Neural cell (in vitro differentiated cells): ENCODE data around the gene ADISSP. TPM values are rescaled to one million over a fixed set of nuclear protein-coding genes. Genes with fewer than 3 reads are reported as not detected.

ENCODE experiments used
- H2AFZ ChIP-seq: fragments of 200-600, 300-800 bp; sonication (generic), shearing (Covaris generic); 2 replicates; pipeline ENCODE4 v1.6.0; 2014; ENCODE audit warnings: low read depth, mild to moderate bottlenecking, antibody characterized with exemption, low read length, moderate library complexity
- H3F3A ChIP-seq: fragments of 200-600 bp; shearing (Covaris generic); 2 replicates; pipeline ENCODE4 v1.6.1; 2016; ENCODE audit warnings: mild to moderate bottlenecking, moderate library complexity, mixed read lengths, antibody characterized with exemption, low read length; ENCODE audit not compliant: insufficient read depth, poor library complexity, severe bottlenecking
- H3K27ac ChIP-seq: fragments of 200-600, 300-800 bp; sonication (generic), shearing (Covaris generic); 2 replicates; pipeline ENCODE4 v1.5.1; 2014; ENCODE audit warnings: mild to moderate bottlenecking, low read length, moderate library complexity
- H3K27me3 ChIP-seq: fragments of 300-800, 200-600 bp; sonication (generic), shearing (Covaris generic); 2 replicates; pipeline ENCODE4 v1.6.0; 2014; ENCODE audit warnings: mild to moderate bottlenecking, low read depth, low read length, moderate library complexity; ENCODE audit not compliant: insufficient read depth
- H3K36me3 ChIP-seq: fragments of 300-800, 200-600 bp; sonication (generic), shearing (Covaris generic); 2 replicates; pipeline ENCODE4 v1.5.1; 2014; ENCODE audit warnings: mild to moderate bottlenecking, antibody characterized with exemption, low read length, moderate library complexity; ENCODE audit not compliant: insufficient read depth
- H3K4me2 ChIP-seq: fragments of 300-800, 200-600 bp; sonication (generic), shearing (Covaris generic); 2 replicates; pipeline ENCODE4 v1.6.0; 2014; ENCODE audit warnings: mild to moderate bottlenecking, low read length
- H3K4me3 ChIP-seq: fragments of 300-800, 200-600 bp; sonication (generic), shearing (Covaris generic); 2 replicates; pipeline ENCODE4 v1.5.1; 2014; ENCODE audit warnings: mild to moderate bottlenecking, low read length, moderate library complexity
- H3K79me2 ChIP-seq: fragments of 200-600 bp; shearing (Covaris generic); replicated peaks from 2 replicates; pipeline ENCODE4 v1.6.0; 2014; ENCODE audit warnings: mild to moderate bottlenecking, low read length, moderate library complexity; ENCODE audit not compliant: insufficient read depth
- H3K9ac ChIP-seq: fragments of 300-800, 200-600 bp; sonication (generic), shearing (Covaris generic); 2 replicates; pipeline ENCODE4 v1.6.1; 2016; ENCODE audit warnings: mild to moderate bottlenecking, low read length, mixed read lengths
- H3K9me2 ChIP-seq: fragments of 200-600 bp; shearing (Covaris generic); 2 replicates; pipeline ENCODE4 v1.6.1; 2016; ENCODE audit warnings: mild to moderate bottlenecking, low read length, mixed read lengths; ENCODE audit not compliant: insufficient read depth
- H3K9me3 ChIP-seq: fragments of 200-600, 300-800 bp; sonication (generic), shearing (Covaris generic); 2 replicates; pipeline ENCODE4 v1.6.1; 2016; ENCODE audit warnings: mild to moderate bottlenecking, mixed run types, low read length, moderate library complexity, mixed read lengths
- H4K20me1 ChIP-seq: fragments of 200-600 bp; shearing (Covaris generic); 2 replicates; pipeline ENCODE4 v1.6.1; 2016; ENCODE audit warnings: mild to moderate bottlenecking, mixed run types; ENCODE audit not compliant: insufficient read depth
- EP300 ChIP-seq: fragments of 450-650 bp; conservative IDR thresholded peaks from 2 replicates; pipeline ENCODE4 v1.6.1; 2014; ENCODE audit warnings: antibody characterized with exemption, mild to moderate bottlenecking, moderate library complexity; ENCODE audit not compliant: poor library complexity, severe bottlenecking
- EZH2 ChIP-seq: fragments of 200-600, 300-800 bp; shearing (Covaris generic), sonication (generic); IDR thresholded peaks from 2 replicates; pipeline ENCODE4 v1.6.1; 2014; ENCODE audit warnings: antibody characterized with exemption, low read length, borderline replicate concordance, mild to moderate bottlenecking; ENCODE audit not compliant: insufficient read depth, poor library complexity, severe bottlenecking
- MXI1 ChIP-seq: fragments of 450-650 bp; conservative IDR thresholded peaks from 2 replicates; pipeline ENCODE4 v1.6.1; 2014; ENCODE audit warnings: antibody characterized with exemption, mild to moderate bottlenecking; ENCODE audit not compliant: poor library complexity, severe bottlenecking
- POLR2AphosphoS5 ChIP-seq: IDR thresholded peaks from 2 replicates; pipeline ENCODE4 v1.6.1; 2012
- RAD21 ChIP-seq: fragments of 450-650 bp; conservative IDR thresholded peaks from 2 replicates; pipeline ENCODE4 v1.6.1; 2014; ENCODE audit warnings: antibody characterized with exemption, mild to moderate bottlenecking, moderate library complexity
- REST ChIP-seq: IDR thresholded peaks from 2 replicates; pipeline ENCODE4 v1.6.1; 2012; ENCODE audit warnings: borderline replicate concordance
- SMC3 ChIP-seq: fragments of 450-650 bp; conservative IDR thresholded peaks from 2 replicates; pipeline ENCODE4 v1.6.1; 2014; ENCODE audit warnings: antibody characterized with exemption, mild to moderate bottlenecking, moderate library complexity; ENCODE audit not compliant: poor library complexity
- TAF1 ChIP-seq: IDR thresholded peaks from 2 replicates; pipeline ENCODE4 v1.6.1; 2012; ENCODE audit warnings: low read depth
- polyA plus RNA-seq: library from polyadenylated mRNA; depleted of rRNA; stranded (reverse); fragments of >200 nt; gene quantifications from 2 replicates; pipeline ENCODE4 v1.2.3, GENCODE V29; 2014
- TF ChIP-seq, protein P1 (sequence below): fragments of 450-650 bp; IDR thresholded peaks from 2 replicates; pipeline ENCODE4 v1.5.1; 2014; ENCODE audit warnings: antibody characterized with exemption, mild to moderate bottlenecking, moderate library complexity; ENCODE audit not compliant: poor library complexity, severe bottlenecking

Gene ADISSP
- polyA plus RNA-seq, 1 donor from 2014 or later: 39.8 TPM

GRCh38 chr20:3803854-3804253, 36.3 kb upstream of the ADISSP start:
- H3K79me2 ChIP-seq: no peaks in the 10 kb centered on the region
- no peak overlapping the region for H2AFZ ChIP-seq
- H3K9ac ChIP-seq: no peak overlapping the region
- H3K36me3 ChIP-seq: no peaks in the 10 kb centered on the region
- H3K4me2 ChIP-seq: no peak overlapping the region
- H3K4me3 ChIP-seq: no peak overlapping the region
- no peak for TF ChIP-seq POLR2AphosphoS5
- no peak for TF ChIP-seq EZH2
- no peak for TF ChIP-seq SMC3
- no peak for TF ChIP-seq MXI1
- TF ChIP-seq EP300: no peak
- H4K20me1 ChIP-seq: no peaks in the 10 kb centered on the region
- H3K27ac ChIP-seq: no peak overlapping the region
- no peaks in the 10 kb centered on the region for H3F3A ChIP-seq
- H3K9me3 ChIP-seq: no peaks in the 10 kb centered on the region
- no peaks in the 10 kb centered on the region for H3K27me3 ChIP-seq
- no peaks in the 10 kb centered on the region for H3K9me2 ChIP-seq

- H3K4me2 ChIP-seq: no peak overlapping the region
- no peaks in the 10 kb centered on the region for H4K20me1 ChIP-seq
- H3K79me2 ChIP-seq: no peaks in the 10 kb centered on the region
- H3K4me3 ChIP-seq: no peak overlapping the region
- H3F3A ChIP-seq: no peaks in the 10 kb centered on the region
- H3K27me3 ChIP-seq: no peaks in the 10 kb centered on the region
- no peak overlapping the region for H2AFZ ChIP-seq
- H3K27ac ChIP-seq: no peak overlapping the region
- no peaks in the 10 kb centered on the region for H3K9me2 ChIP-seq
- no peaks in the 10 kb centered on the region for H3K9me3 ChIP-seq
- TF ChIP-seq MXI1 (no peak), POLR2AphosphoS5 (no peak), TAF1 (no peak), SMC3 (no peak), EZH2 (no peak), EP300 (no peak), RAD21 (no peak), REST (no peak)
- TF ChIP-seq, protein P1, sequence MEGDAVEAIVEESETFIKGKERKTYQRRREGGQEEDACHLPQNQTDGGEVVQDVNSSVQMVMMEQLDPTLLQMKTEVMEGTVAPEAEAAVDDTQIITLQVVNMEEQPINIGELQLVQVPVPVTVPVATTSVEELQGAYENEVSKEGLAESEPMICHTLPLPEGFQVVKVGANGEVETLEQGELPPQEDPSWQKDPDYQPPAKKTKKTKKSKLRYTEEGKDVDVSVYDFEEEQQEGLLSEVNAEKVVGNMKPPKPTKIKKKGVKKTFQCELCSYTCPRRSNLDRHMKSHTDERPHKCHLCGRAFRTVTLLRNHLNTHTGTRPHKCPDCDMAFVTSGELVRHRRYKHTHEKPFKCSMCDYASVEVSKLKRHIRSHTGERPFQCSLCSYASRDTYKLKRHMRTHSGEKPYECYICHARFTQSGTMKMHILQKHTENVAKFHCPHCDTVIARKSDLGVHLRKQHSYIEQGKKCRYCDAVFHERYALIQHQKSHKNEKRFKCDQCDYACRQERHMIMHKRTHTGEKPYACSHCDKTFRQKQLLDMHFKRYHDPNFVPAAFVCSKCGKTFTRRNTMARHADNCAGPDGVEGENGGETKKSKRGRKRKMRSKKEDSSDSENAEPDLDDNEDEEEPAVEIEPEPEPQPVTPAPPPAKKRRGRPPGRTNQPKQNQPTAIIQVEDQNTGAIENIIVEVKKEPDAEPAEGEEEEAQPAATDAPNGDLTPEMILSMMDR: no peak
- H3K36me3 ChIP-seq: no peaks in the 10 kb centered on the region
- H3K9ac ChIP-seq: no peak overlapping the region
These were observed 35.7 kb upstream of the ADISSP start for GRCh38 chr20:3803289-3803688.
